Islet of Langerhans (tissue), 1 donor: ENCODE results near the gene GPC1.

ENCODE experiments used
- FAIRE-seq: peaks from one replicate; lab custom pipeline; 2011; peaks lifted over from hg19 to GRCh38; lab: Jason Lieb, UNC

The GPC1 gene

GRCh38 chr2:240397542-240397916, 37.9 kb upstream of the GPC1 start:
- FAIRE-seq: no peak

GRCh38 chr2:240397924-240398645, 37.4 kb upstream of the GPC1 start:
- FAIRE-seq: no peak

GRCh38 chr2:240398661-240399267, 36.7 kb upstream of the GPC1 start:
- FAIRE-seq: no peak

GRCh38 chr2:240399419-240400324, 35.8 kb upstream of the GPC1 start:
- no peak for FAIRE-seq

GRCh38 chr2:240400371-240401161, 34.9 kb upstream of the GPC1 start:
- no peak for FAIRE-seq

GRCh38 chr2:240401308-240401707, 34.2 kb upstream of the GPC1 start:
- FAIRE-seq: no peak

- no peak for FAIRE-seq
Measured at GRCh38 chr2:240401781-240402551, 33.5 kb upstream of the GPC1 start.

GRCh38 chr2:240402566-240403272, 32.7 kb upstream of the GPC1 start:
- no peak for FAIRE-seq

- FAIRE-seq: no peak
Measured at GRCh38 chr2:240403396-240404104, 31.9 kb upstream of the GPC1 start.

- no peak for FAIRE-seq
Measured at GRCh38 chr2:240404174-240404852, 31.1 kb upstream of the GPC1 start.

GRCh38 chr2:240405133-240405532, 30.3 kb upstream of the GPC1 start:
- FAIRE-seq: no peak

- no peak for FAIRE-seq
Measured at GRCh38 chr2:240405684-240406313, 29.7 kb upstream of the GPC1 start.

GRCh38 chr2:240407090-240407489, 28.4 kb upstream of the GPC1 start:
- FAIRE-seq: no peak

GRCh38 chr2:240410004-240410403, 25.5 kb upstream of the GPC1 start:
- no peak for FAIRE-seq

- no peak for FAIRE-seq
Measured at GRCh38 chr2:240410808-240411207, 24.7 kb upstream of the GPC1 start.

- no peak for FAIRE-seq
Measured at GRCh38 chr2:240411261-240412160, 24.0 kb upstream of the GPC1 start.

- no peak for FAIRE-seq
Measured at GRCh38 chr2:240412211-240412861, 23.1 kb upstream of the GPC1 start.
